NCI-H2196 (cell line): ENCODE results near the gene RNF113B.

Source experiments
- DNase-seq: peaks from one replicate; lab custom pipeline; 2025; ENCODE audit not compliant: unreplicated experiment; lab: John Stamatoyannopoulos, UW

The RNF113B gene

GRCh38 chr13:98175043-98175442, 2.0 kb downstream of the RNF113B start:
- no peak for DNase-seq

DNA sequence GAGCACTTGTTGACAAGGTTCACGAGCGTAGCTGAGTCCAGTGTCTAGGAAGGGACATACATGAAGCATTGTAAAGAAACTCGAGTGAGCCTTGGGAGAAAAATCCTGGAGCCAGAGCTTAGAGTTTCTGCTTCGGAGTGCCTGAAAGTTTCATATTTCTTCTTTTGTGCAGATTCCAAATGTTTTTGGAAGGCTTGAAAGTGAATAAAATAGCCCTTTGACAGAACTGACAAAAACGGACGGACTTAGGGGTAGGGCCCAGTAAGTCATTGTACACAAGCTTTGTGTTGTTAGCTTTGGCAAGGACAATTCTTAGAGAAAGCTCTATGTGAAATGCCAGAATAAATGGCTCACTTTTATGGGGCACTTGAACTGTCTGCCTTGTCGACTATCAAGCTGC, 2.8 kb downstream of the RNF113B start:
- no peak for DNase-seq

- DNase-seq = no peak
Observed at GRCh38 chr13:98173431-98174152, 3.5 kb downstream of the RNF113B start.

DNA sequence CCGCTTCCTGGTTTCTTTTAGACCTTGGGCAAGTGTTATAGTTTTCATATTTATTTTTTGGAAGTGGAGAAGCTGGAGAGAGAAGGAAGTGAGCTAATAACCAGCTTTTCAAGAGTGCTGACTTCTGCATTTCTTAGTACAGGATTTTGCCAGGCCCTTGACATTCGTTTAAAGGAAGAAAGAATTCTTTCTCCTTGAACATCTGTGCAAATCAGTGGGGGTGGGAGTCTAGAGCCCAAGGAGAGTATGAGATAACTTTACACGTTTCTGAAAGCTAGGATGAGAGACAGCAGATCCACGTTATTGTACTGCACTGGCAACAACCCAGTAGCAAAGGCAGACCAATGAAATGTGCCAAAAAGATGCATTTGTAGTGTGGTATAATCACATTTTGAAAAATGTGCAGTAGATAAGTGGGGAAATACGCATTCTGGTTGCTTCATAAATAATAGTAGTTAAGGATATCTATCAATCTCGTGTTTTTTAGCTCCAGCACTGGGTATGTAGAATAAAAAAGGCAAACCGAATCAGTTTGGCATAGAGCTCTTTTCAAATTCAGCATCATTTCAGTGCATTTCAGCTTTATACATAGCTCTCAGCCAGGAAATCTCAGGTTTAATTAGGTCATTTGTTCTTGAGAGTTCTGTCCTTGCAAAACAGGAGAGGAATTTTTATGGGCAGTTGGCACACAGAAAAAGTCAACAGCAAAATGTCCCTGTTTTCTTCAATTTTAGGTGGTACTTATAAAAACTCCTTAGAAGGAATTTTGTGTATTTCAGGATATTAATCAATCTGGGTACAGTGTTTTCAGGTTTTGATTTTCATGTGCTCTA, 4.3 kb downstream of the RNF113B start:
- DNase-seq = no peak

DNA sequence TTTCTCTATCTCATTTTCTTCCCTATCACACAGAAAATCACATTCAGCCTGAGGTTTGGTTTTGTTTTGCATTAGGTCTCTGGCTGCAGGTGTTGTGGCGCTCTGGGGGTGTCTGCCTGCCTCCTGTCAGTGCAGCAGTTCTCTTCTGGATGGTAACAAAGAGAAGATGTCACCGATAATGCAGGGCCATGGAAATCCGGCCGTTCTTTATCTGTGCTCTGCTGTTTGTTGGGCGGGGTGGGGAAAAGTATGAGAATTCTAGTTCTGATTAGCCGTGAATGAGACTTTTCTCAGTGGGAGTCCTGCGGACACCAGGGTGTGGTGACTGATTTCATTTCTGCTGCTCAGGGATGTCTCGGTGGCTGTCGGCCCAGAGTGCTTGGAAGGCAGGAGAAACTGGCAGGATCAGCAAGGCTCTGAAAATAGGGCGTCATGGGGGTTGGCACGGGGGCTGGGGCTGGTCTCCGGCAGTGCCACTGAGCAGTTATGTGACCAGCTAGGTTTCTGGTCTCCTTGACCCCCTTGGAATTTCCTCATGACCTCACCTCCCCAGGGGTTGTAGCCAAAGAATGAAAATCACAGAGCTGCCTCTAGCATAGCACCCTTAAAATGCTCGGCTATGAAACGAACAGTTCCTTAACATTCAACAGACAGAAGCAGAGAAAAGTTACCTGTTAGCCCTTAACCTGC, 5.0 kb downstream of the RNF113B start:
- no peak for DNase-seq

DNA sequence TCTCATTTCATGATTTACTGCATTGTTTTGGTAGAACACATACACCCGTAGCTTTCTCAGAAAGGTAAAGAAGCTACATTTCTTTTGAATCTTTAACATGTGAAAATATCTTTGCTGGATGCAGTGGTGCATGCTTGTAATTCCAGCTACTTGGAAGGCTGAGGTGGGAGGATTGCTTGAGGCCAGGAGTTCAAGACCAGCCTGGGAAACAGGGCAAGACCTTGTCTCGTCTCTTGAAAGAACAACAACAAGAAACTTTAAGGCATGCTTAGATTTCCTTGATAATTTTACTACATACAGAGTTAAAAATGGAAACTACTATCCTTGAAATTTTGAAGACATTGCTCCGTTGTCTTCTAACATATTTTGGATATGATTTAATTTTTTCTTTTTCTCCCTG, 7.7 kb downstream of the RNF113B start:
- no peak for DNase-seq

DNA sequence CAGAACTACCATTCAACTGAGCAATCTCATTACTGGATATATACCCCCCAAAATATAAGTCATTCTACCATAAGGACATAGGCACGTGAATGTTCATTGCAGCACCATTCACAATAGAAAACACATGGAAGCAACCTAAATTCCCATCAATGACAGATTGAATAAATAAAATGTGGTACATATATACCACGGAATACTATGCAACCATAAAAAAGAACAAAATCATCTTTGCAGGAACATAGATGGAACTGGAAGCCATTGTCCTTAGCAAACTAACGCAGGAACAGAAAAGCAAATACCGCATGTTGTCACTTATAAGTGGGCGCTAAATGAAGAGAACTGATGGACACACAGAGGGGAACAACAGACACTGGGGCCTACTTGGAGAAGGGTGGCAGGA, 14.1 kb downstream of the RNF113B start:
- DNase-seq = no peak

- DNase-seq = no peak
Observed at GRCh38 chr13:98158172-98158899, 18.7 kb downstream of the RNF113B start.

DNA sequence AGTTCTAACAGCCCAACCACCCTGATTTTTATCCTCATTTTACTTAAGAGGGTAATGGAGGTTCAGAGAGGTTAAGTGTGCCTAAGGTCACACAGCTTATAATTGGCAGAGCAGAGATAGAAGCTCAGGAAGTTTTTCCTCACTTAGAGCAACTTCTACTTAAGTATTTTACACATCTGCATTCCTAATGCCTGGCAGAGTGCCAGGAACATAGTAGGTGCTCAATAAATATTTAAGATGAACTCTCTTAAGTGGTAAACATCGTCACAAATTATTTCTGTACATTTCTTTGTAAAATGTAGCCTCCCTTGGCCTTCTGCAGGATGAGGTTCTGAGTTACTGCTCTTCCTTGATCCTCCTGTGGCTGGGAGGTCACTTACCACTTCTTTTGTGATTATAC, 19.5 kb downstream of the RNF113B start:
- no peak for DNase-seq

DNA sequence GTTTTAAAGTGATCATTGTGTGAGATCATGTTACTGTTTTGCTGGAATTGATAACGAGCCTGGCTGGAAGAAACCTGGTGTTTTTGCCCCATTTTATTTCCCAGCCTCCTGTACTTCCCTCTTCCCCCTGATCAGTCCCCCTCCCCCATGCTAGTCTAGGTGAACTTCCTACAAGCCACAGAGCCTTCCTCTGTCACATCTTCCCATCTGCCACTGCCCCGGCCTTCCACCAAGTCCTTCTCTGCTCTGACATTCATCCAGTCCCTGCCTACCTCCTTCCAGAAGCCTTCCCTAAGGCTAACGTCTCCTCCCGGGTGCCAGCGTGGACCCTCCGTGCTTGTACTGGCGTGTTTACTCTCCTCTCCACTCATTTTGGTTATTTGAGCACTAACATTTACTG, 19.9 kb downstream of the RNF113B start:
- no peak for DNase-seq

- no peak for DNase-seq
Observed at GRCh38 chr13:98156259-98156658, 20.8 kb downstream of the RNF113B start.

DNA sequence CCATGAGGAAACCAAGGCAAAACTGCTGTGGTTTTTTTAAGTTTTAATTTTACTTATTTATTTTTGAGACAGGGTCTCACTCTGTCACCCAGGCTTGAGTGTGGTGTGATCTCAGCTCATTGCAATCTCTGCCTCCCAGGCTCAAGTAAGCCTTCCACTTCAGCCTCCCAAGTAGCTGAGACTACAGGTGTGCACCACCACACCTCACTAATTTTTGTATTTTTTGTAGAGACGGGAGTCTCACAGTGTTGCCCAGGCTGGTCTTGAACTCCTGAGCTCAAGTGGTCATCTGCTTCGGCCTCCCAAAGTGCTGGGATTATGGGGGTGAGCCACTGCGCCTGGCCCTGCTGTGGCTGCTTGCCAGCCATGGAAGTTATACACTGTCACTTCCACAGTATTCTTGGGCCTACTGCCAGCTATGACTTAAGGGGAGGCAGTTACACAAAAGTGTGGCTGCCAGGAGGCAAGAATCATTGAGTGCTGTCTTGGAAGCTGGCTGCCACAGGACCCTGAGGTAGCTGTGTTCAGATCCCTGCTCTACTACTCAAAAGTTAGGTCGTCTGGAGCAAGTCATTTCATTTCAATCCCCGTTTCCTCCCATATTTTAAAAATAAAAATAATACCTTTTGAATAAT, 21.5 kb downstream of the RNF113B start:
- no peak for DNase-seq

DNA sequence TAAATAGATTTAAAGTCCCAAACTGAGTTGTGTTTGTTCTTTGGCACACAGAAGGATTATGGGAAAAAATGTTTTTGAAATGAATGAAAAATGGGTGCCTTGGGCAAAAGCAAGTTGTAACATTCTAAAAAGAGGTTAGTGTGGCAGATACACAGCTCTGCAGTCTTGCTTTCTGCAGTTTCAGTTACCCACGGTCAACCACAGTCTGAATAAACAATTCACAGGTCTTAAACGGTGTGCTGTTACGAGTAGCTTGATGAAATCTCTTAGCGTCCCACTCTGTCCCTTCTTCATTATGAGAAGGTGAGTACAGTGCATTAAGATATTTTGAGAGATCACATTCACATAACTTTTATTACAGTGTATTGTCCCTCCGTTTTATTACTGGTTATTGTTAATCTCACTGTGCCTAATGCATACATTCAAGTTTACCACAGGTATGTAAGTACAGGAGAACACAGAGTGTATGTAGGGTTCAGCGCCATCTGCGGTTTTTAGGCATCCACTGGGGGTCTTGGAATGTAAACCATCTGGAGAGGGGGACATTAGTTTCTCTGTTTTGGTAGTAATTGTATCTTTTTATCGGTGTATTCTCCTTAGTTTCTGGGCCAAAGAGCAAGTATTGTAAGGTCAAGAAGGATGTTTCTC, 26.1 kb downstream of the RNF113B start:
- no peak for DNase-seq

GRCh38 chr13:98147521-98147920, 29.5 kb downstream of the RNF113B start:
- DNase-seq = no peak

DNA sequence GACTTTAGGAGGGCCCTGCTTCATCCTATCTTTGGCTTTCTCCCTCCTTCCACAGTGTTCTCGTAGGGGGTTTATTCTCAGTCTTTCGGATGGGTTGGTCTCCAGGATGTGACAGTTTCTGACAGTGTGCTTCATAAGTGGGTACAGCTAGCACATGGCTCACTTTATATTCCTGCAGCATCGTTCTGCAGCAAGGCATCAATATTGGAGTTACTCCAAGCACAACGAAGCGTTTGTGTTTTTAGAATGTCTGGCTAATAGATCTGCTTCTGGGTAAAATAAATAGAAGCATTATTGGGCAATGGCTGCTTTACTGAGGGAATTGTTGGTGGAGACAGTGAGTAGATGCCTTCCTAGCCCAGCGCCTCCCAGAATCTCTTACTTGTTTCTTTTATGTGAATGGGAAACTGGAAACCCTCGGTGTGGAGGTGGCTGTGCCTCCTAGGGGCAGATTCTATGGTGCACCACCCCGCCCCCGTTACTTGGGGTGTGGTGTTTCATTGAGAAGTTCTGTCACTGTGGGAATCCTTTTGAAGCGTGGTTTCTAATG, 32.2 kb downstream of the RNF113B start:
- peak; percentile 8 for DNase-seq

GRCh38 chr13:98144027-98144741, 32.9 kb downstream of the RNF113B start:
- no peak for DNase-seq

DNA sequence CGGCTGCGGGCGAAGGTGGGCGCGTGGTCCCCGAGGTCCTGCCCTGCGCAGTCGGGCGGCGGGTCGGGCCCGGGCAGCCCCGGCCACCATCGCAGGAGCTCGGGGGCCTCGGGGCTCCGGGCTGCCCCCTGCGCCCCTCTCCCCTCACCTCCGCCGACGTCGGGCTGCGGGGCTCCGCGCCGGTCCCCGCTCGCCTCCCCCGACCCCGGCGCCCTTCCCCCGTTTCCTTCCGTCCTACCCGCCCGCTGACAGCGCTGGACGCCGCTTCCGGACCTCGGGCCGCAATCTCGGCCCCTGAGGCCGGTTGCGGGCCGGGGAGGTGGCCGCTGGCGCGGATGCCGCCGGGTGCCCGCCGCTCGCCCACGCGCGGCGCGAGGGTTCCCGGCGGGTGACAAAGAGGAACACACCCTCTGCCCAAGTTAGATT, 33.5 kb downstream of the RNF113B start:
- DNase-seq = no peak

DNA sequence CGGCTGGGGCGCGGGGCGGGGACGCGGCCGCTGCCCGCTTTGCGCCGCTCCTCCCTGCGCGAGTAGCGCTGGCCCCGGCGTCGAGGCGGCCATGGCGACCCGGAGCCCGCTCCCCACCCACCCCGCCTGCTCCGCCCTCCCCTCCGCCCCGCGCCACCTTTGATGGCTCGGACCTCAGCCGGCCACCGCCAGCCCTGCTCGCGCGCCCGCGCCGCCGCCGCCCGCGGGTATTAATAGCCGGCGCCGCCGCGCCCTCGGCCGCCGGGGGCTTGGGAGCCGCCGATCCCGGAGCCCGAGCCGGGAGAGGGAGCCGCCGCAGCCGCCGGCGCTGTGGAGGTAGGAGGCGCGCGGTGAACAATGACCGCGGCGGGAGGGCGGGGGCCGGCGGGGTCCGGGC, 33.9 kb downstream of the RNF113B start:
- no peak for DNase-seq
